Right ventricle myocardium inferior (tissue), 1 donor: ENCODE results near the gene VHLL. TPM values are rescaled to one million over a fixed set of nuclear protein-coding genes. Genes with fewer than 3 reads are reported as not detected.

Experiments
- ATAC-seq: fragments of 200-7000 bp; cut with Tn5 transposase; one replicate; pipeline ENCODE4 v1.9.1; 2020; ENCODE audit warnings: mild to moderate bottlenecking, moderate library complexity
- DNase-seq: peaks from one replicate; pipeline ENCODE4 v3.0.0; 2021; ENCODE audit errors: missing footprints
- intact Hi-C: fragments of 100-400 bp; cut with DNase I; formaldehyde crosslinking; loops from one replicate; pipeline ENCODE4 v1.11.0; 2022
- total RNA-seq: library from RNA; stranded (reverse); fragmentation: NEBNext Ultra II Directional; extraction: Animal tissue kit (Norgen Biotek cat#: 25700); gene quantifications from one replicate; pipeline ENCODE4 v1.2.1, GENCODE V29; 2021
- donor health status: DM: no; HTN: yes; CAD: no; lungs with severe emphysema.

Gene VHLL
- total RNA-seq, 1 donor from 2014 or later: not detected

GRCh38 chr1:156266051-156266450 is 33.1 kb downstream of the VHLL start:
- DNase-seq (no peak), ATAC-seq (no peak)
- intact Hi-C loops: no loop called here

- intact Hi-C loops: no loop called here
- ATAC-seq (no peak), DNase-seq (no peak)
Observed at GRCh38 chr1:156263288-156263655, 35.8 kb downstream of the VHLL start.

DNA sequence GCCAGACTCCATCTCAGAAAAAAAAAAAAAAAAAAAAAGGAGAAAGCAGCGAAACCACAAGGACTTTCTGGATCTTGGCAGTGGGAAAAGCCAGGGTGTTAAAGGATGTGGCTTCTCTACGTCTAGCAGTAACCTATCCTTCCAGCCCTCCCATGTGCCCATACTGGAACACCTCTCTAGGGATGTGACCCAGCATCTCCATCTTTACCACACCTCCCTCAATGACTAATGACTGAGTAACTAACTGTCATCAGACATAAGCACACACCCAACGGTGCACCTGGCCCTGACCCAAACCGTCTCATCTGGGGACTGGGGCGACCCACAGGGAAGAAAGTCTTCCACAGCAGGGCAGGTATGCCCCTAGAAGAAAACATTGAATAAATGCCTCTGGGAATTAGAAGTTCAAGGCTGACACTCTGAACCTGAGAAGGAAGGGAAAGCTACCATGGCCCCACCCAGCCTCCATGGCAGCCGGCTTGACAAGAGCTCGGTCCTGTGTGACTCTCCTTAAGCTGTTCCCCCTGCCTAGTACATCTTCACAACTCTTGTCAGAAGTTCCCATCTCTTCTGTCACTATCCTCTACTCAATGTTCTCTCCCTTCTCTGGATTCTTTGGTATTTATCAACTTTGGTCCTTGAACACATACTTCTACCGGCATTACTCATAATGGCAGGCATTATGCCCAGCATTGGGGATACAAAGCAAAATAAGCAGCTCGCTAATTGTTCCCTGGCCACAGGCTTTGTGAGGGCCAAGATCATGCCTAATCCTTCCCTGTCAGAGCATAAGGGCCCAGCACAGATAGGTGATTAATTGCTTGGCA is 36.4 kb downstream of the VHLL start:
- intact Hi-C loops: no loop called here
- no peak for ATAC-seq
- DNase-seq: no peak

GRCh38 chr1:156260896-156261295 is 38.2 kb downstream of the VHLL start:
- DNase-seq: no peak
- intact Hi-C loops: loop anchor here (2.0 kb wide), 1 partner anchor 26 kb away; no protein-coding TSS in a partner anchor
- ATAC-seq: no peak

DNA sequence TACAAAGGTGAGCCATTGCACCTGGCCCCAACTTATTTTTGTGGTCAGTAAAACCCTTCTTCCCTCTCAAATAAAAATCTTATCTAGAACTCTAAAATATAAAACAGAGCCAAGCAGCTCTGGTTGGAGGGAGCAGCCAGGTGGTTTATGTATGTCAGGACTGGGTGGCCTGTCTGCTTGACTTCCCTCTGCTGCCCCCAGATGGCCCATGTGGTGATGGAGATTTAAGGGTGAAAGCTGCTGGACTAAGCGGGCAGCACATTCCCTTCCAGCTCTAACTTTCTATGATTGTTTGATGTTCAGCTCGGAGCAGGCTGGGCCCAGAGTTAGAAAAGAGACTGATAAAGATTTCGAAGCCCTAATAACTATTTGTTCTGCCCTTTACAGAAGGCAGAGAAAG is 39.3 kb downstream of the VHLL start:
- DNase-seq: no peak
- intact Hi-C loops: loop anchor here (2.0 kb wide), 1 partner anchor 25 kb away; no protein-coding TSS in a partner anchor
- no peak for ATAC-seq

- ATAC-seq (no peak), DNase-seq (no peak)
- intact Hi-C loops: no loop called here
Observed at GRCh38 chr1:156258859-156259258, 40.2 kb downstream of the VHLL start.

GRCh38 chr1:156257711-156258110 is 41.4 kb downstream of the VHLL start:
- DNase-seq (no peak), ATAC-seq (no peak)
- intact Hi-C loops: no loop called here

DNA sequence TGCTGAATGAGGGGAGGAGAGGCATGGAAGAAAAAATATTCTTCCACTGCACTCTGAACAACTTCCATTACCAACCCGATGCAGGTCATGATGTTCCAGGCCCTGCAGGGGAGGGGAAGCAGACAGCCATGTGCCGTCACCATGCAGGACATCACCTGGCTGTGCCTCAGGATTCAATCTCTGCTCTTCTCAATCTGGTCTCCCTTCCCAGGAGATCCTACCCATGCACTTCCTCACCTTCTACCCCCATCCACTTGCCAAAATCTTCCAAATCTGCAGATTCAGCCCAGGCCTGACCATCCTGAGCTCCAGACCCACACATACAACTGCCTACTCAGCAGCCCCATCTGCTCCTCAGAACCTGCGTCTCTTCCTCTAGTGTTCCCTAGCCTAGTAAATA is 45.5 kb downstream of the VHLL start:
- no peak for DNase-seq
- intact Hi-C loops: no loop called here

DNA sequence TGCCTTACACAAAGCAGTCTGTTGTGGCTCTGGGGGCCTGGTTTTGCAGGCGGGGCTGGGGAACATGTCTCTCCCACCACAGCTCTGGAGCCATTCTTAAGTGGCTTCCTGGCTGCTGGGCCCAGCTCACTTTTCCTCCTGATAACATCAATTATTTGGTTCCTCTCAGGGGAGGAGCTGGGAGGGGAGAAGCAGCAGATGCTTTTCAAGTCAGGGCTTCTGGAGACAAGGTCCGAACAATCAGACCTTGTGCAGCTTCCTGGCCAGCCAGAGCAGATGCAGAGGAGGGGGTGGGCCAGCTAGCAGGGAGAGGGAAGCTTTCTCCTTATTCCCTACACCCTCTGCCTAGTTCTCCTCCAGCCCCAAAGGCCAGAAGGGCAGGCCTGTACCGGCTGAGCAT is 47.6 kb downstream of the VHLL start:
- intact Hi-C loops: no loop called here
- ATAC-seq: no peak

More for the DNA sequence above, 45.5 kb downstream of the VHLL start:
- no peak for ATAC-seq

DNA sequence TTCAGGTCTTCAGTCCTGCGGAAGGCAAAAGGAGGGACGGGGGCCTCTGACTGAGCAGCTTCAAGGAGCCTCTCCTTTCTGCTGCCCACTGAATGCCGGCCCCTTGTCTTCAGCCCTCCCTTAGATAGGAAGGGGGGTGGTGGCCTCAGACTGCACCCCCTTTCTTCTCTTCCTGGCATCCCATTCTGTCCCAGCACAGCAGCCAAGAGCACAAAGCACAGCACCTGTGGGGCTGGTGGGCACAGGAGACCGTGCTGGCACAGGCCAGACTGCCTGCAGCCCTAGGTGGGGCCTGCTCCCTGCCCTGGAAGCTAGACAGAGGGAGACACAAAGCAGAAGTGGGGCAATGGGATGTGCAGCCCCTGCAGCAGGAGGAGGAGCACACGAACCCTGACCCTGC is 49.5 kb downstream of the VHLL start:
- intact Hi-C loops: no loop called here
- no peak for ATAC-seq
- no peak for DNase-seq

More for the DNA sequence above, 47.6 kb downstream of the VHLL start:
- no peak for DNase-seq

Other genes starting within 250 kb of the VHLL start
- gene UBQLN4, start 245.5 kb downstream of the VHLL start, total RNA-seq: 33.5 TPM
- gene LAMTOR2, start 244.5 kb downstream of the VHLL start, total RNA-seq: 63.8 TPM
- gene RAB25, start 238.1 kb downstream of the VHLL start, total RNA-seq: not detected
- gene MEX3A, start 216.8 kb downstream of the VHLL start, total RNA-seq: 0.24 TPM
- 288 TPM for gene LMNA, start 184.6 kb downstream of the VHLL start, total RNA-seq
- gene SEMA4A, start 145.7 kb downstream of the VHLL start, total RNA-seq: 2.2 TPM
- gene SLC25A44, start 105.2 kb downstream of the VHLL start, total RNA-seq: 16.3 TPM
- gene PMF1, start 86.3 kb downstream of the VHLL start, total RNA-seq: 68.6 TPM
- 0.32 TPM for gene BGLAP, start 57.1 kb downstream of the VHLL start, total RNA-seq
- gene PAQR6, start 51.3 kb downstream of the VHLL start, total RNA-seq: 0.54 TPM
- gene SMG5, start 16.5 kb downstream of the VHLL start, total RNA-seq: 91.6 TPM
- gene TMEM79, start 15.0 kb downstream of the VHLL start, total RNA-seq: 1.4 TPM
- gene GLMP, start 3.6 kb downstream of the VHLL start, total RNA-seq: 16.4 TPM
- gene CCT3, start 39.0 kb upstream of the VHLL start, total RNA-seq: 137 TPM
- not detected for gene TSACC, start 39.2 kb upstream of the VHLL start, total RNA-seq
- not detected for gene RHBG, start 69.9 kb upstream of the VHLL start, total RNA-seq
- gene MEF2D, start 201.5 kb upstream of the VHLL start, total RNA-seq: 99.7 TPM